Measurements from ENCODE around the gene AK2. TPM values are rescaled to one million over a fixed set of nuclear protein-coding genes. Genes with fewer than 3 reads are reported as not detected.
A peak's percentile ranks its signal among the peaks of the same experiment; 100 is the strongest.
"Not testable (repeated sequence)": the region's sequence is repeated elsewhere in the genome, so short reads cannot be mapped to it uniquely, and the experiment has no call there.

The AK2 gene
- total RNA-seq, 1 donor from 2014 or later = 94.6 TPM

GRCh38 chr1:32998997-32999396 is 37.7 kb downstream of the AK2 start:
- no peaks in the 10 kb centered on the region for H3K36me3 Mint-ChIP-seq (ENCODE audit: unreplicated experiment)
- no peak for DNase-seq (ENCODE audit: extremely low spot score, unreplicated experiment)

GRCh38 chr1:32998064-32998463 is 38.6 kb downstream of the AK2 start:
- DNase-seq (ENCODE audit: extremely low spot score, unreplicated experiment) = no peak
- Mint-ChIP-seq H3K4me1 (ENCODE audit: unreplicated experiment) (peaks cover 13% of the 10 kb centered on the region), H3K4me3 (ENCODE audit: unreplicated experiment) (no peak overlapping the region), H3K27ac (ENCODE audit: unreplicated experiment) (no peak overlapping the region), H3K9me3 (ENCODE audit: unreplicated experiment) (no peaks in the 10 kb centered on the region), H3K36me3 (ENCODE audit: unreplicated experiment) (no peaks in the 10 kb centered on the region), H3K27me3 (ENCODE audit: unreplicated experiment) (no peaks in the 10 kb centered on the region)
- no peak for TF ChIP-seq CTCF (IDR thresholded peaks at IDR 0.05)

More at GRCh38 chr1:32998997-32999396, 37.7 kb downstream of the AK2 start:
- Mint-ChIP-seq H3K9me3 (ENCODE audit: unreplicated experiment) (no peaks in the 10 kb centered on the region), H3K4me1 (ENCODE audit: unreplicated experiment) (peaks cover 9% of the 10 kb centered on the region), H3K4me3 (ENCODE audit: unreplicated experiment) (no peak overlapping the region), H3K27me3 (ENCODE audit: unreplicated experiment) (no peaks in the 10 kb centered on the region), H3K27ac (ENCODE audit: unreplicated experiment) (no peak overlapping the region)
- TF ChIP-seq CTCF (IDR thresholded peaks at IDR 0.05) = no peak

- TF ChIP-seq CTCF (IDR thresholded peaks at IDR 0.05) = no peak
- Mint-ChIP-seq H3K27ac (ENCODE audit: unreplicated experiment) (no peak overlapping the region), H3K36me3 (ENCODE audit: unreplicated experiment) (no peaks in the 10 kb centered on the region), H3K4me1 (ENCODE audit: unreplicated experiment) (peaks cover 19% of the 10 kb centered on the region), H3K9me3 (ENCODE audit: unreplicated experiment) (no peaks in the 10 kb centered on the region), H3K27me3 (ENCODE audit: unreplicated experiment) (no peaks in the 10 kb centered on the region), H3K4me3 (ENCODE audit: unreplicated experiment) (no peak overlapping the region)
- no peak for DNase-seq (ENCODE audit: extremely low spot score, unreplicated experiment)
These were observed 39.2 kb downstream of the AK2 start for GRCh38 chr1:32997381-32997891.

- H3K27me3 Mint-ChIP-seq (ENCODE audit: unreplicated experiment); H3K9me3 Mint-ChIP-seq (ENCODE audit: unreplicated experiment); H3K4me3 Mint-ChIP-seq (ENCODE audit: unreplicated experiment); H3K36me3 Mint-ChIP-seq (ENCODE audit: unreplicated experiment); DNase-seq (ENCODE audit: extremely low spot score, unreplicated experiment): not testable (repeated sequence)
- Mint-ChIP-seq H3K4me1 (ENCODE audit: unreplicated experiment) (peaks cover 54% of the 10 kb centered on the region), H3K27ac (ENCODE audit: unreplicated experiment) (peak overlapping the region; percentile 91)
These were observed 43.4 kb downstream of the AK2 start for GRCh38 chr1:32993324-32993636.

GRCh38 chr1:32992489-32993323 is 44.0 kb downstream of the AK2 start:
- TF ChIP-seq CTCF (IDR thresholded peaks at IDR 0.05) = no peak
- H3K27ac Mint-ChIP-seq (ENCODE audit: unreplicated experiment) = peak overlapping the region; percentile 91

More at GRCh38 chr1:32992489-32993323, 44.0 kb downstream of the AK2 start:
- Mint-ChIP-seq H3K9me3 (ENCODE audit: unreplicated experiment) (no peaks in the 10 kb centered on the region), H3K36me3 (ENCODE audit: unreplicated experiment) (no peaks in the 10 kb centered on the region), H3K4me1 (ENCODE audit: unreplicated experiment) (peaks cover 54% of the 10 kb centered on the region), H3K27me3 (ENCODE audit: unreplicated experiment) (no peaks in the 10 kb centered on the region), H3K4me3 (ENCODE audit: unreplicated experiment) (peak overlapping the region; percentile 15)
- peak; percentile 92 for DNase-seq (ENCODE audit: extremely low spot score, unreplicated experiment)
